Natural killer cell (primary cell): Measurements from ENCODE around the gene PHF20. TPM values are rescaled to one million over a fixed set of nuclear protein-coding genes. Genes with fewer than 3 reads are reported as not detected.

ENCODE experiments used
- ATAC-seq, 3 donors: fragments of 150-1000 bp in 2 of 3; fragments of 200-7000 bp in 1 of 3; cut with Tn5 transposase; 1 replicate in 1 of 3; 2 replicates in 2 of 3; pipeline ENCODE4 v1.10.0; 2021; ENCODE audit warnings: mild to moderate bottlenecking in 2 of 3, moderate library complexity in 2 of 3
- DNase-seq, 2 donors: peaks; one replicate each; pipeline versions ENCODE4 v3.0.0 to v3.0.0-alpha.2; 2013 to 2021; ENCODE audit warnings: mixed read lengths in 1 of 2
- H3K27ac ChIP-seq: one replicate; pipeline ENCODE4 v1.5.1; 2013; ENCODE audit warnings: mild to moderate bottlenecking, low read length
- H3K27me3 ChIP-seq: one replicate; pipeline ENCODE4 v1.6.1; 2013; ENCODE audit warnings: low read length; ENCODE audit not compliant: control insufficient read depth, insufficient read depth
- H3K36me3 ChIP-seq: one replicate; pipeline ENCODE4 v1.6.1; 2013; ENCODE audit warnings: low read length; ENCODE audit not compliant: control insufficient read depth, insufficient read depth
- H3K4me1 ChIP-seq: one replicate; pipeline ENCODE4 v1.6.1; 2013; ENCODE audit warnings: low read length; ENCODE audit not compliant: control insufficient read depth, insufficient read depth
- H3K4me3 ChIP-seq: one replicate; pipeline ENCODE4 v1.5.1; 2013; ENCODE audit warnings: low read length
- H3K9me3 ChIP-seq: one replicate; pipeline ENCODE4 v1.6.1; 2013; ENCODE audit warnings: low read length; ENCODE audit not compliant: control insufficient read depth, insufficient read depth
- H3K27ac Mint-ChIP-seq, 2 donors: one replicate each; pipeline ENCODE4 v1.8.0; 2022; ENCODE audit warnings: mild to moderate bottlenecking in 2 of 2, mixed read lengths in 2 of 2, moderate library complexity in 1 of 2
- H3K27me3 Mint-ChIP-seq, 2 donors: one replicate each; pipeline ENCODE4 v1.8.0; 2022; ENCODE audit warnings: low read depth in 2 of 2, mixed read lengths in 2 of 2
- H3K36me3 Mint-ChIP-seq: one replicate; pipeline ENCODE4 v1.8.0; 2022; ENCODE audit warnings: mixed read lengths
- H3K4me1 Mint-ChIP-seq, 2 donors: one replicate each; pipeline ENCODE4 v1.8.0; 2022; ENCODE audit warnings: mixed read lengths in 2 of 2
- H3K4me3 Mint-ChIP-seq: one replicate; pipeline ENCODE4 v1.8.0; 2022; ENCODE audit warnings: mild to moderate bottlenecking, moderate library complexity, mixed read lengths
- H3K9me3 Mint-ChIP-seq, 2 donors: one replicate each; pipeline ENCODE4 v1.8.0; 2022; ENCODE audit warnings: mixed read lengths in 2 of 2
- WGBS: methylation state at CpG from one replicate; pipeline ENCODE4 v1.1.7; 2013; ENCODE audit warnings: missing lambda C conversion rate; ENCODE audit not compliant: insufficient coverage; 5-methylcytosine and 5-hydroxymethylcytosine counted together
- intact Hi-C: fragments of 100-400 bp; cut with micrococcal nuclease; formaldehyde crosslinking; loops from one replicate; pipeline ENCODE4 v1.14.2; 2022
- total RNA-seq, 4 donors: library from RNA; stranded (reverse); fragments of 120-200 nt in 1 of 4; gene quantifications; one replicate each; pipeline versions ENCODE4 v1.2.3 to v1.2.4, GENCODE V29; 2013 to 2022
- TF ChIP-seq, protein P1 (sequence below): fragments of 200-600 bp; IDR thresholded peaks from one replicate; pipeline ENCODE4 v1.8.0; 2022; ENCODE audit warnings: antibody characterized with exemption

The PHF20 gene
- total RNA-seq, 3 donors from 2014 or later (not counting 1 experiment from before 2014, with no cell fraction given): 151 to 165 (median 161) TPM

DNA sequence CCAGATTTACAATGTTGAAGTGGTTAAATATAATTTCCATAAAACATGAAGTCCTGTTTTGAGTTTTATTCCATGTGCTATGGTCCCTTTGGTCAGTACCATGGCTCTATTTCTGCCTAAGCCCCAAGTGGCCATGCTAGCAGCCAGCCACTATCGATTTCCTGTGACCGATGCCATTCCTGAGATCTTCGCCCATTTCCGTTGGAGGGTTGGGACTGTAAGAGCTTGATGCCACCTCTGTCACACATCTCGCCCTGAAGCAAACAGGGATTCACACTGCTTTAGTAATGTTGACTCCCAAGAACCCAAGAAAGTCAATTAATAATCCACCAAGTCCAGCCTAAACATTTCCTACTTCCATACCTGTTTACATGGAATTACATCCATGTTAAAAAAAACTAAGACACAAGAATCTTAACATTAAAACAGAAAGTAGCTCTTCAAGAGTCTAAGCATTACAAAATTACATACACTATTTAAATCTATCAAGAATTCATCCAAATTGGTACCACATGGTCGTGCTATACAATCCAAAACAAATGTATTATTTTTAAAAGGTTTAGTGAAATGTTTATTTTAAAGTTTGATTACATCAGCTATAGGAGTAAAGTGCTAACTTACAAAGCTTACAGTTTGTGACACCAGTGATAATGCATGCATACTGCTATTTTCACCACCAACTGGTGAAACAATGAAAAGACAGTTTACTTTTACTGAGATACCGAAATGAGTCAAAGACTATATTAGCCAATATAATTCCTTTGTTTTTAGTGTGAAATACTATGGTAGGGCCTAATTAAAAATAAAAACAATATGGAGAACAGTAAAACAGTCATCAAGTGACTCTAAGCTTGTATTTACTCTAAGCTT is 32.3 kb upstream of the PHF20 start:
- Mint-ChIP-seq H3K9me3 (no peaks in the 10 kb centered on the region), H3K4me1 (peaks cover 68 to 70% of the 10 kb centered on the region in 2 donors), H3K4me3 (peak overlapping the region; percentile 99), H3K27me3 (no peaks in the 10 kb centered on the region), H3K36me3 (peaks cover 31% of the 10 kb centered on the region), H3K27ac (peak overlapping the region; percentile 98 to 99)
- TF ChIP-seq, protein P1, sequence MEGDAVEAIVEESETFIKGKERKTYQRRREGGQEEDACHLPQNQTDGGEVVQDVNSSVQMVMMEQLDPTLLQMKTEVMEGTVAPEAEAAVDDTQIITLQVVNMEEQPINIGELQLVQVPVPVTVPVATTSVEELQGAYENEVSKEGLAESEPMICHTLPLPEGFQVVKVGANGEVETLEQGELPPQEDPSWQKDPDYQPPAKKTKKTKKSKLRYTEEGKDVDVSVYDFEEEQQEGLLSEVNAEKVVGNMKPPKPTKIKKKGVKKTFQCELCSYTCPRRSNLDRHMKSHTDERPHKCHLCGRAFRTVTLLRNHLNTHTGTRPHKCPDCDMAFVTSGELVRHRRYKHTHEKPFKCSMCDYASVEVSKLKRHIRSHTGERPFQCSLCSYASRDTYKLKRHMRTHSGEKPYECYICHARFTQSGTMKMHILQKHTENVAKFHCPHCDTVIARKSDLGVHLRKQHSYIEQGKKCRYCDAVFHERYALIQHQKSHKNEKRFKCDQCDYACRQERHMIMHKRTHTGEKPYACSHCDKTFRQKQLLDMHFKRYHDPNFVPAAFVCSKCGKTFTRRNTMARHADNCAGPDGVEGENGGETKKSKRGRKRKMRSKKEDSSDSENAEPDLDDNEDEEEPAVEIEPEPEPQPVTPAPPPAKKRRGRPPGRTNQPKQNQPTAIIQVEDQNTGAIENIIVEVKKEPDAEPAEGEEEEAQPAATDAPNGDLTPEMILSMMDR: peak; percentile 42
- peak in 1 of 2 donors; percentile 65 for DNase-seq
- Histone ChIP-seq H3K4me1 (peaks cover 47% of the 10 kb centered on the region), H3K9me3 (no peaks in the 10 kb centered on the region), H3K36me3 (peaks cover 56% of the 10 kb centered on the region), H3K27me3 (no peaks in the 10 kb centered on the region), H3K4me3 (no peak overlapping the region), H3K27ac (peak overlapping the region; percentile 99)
- peak in 1 of 3 donors; percentile 12 for ATAC-seq
- intact Hi-C loops: loop anchor here (2.0 to 5.0 kb wide), 5 partner anchors 17 to 213 kb away; partner anchors contain the start of genes ERGIC3 and SCAND1
- WGBS: 56% methylated on average over 5 of the region's 7 CpGs

DNA sequence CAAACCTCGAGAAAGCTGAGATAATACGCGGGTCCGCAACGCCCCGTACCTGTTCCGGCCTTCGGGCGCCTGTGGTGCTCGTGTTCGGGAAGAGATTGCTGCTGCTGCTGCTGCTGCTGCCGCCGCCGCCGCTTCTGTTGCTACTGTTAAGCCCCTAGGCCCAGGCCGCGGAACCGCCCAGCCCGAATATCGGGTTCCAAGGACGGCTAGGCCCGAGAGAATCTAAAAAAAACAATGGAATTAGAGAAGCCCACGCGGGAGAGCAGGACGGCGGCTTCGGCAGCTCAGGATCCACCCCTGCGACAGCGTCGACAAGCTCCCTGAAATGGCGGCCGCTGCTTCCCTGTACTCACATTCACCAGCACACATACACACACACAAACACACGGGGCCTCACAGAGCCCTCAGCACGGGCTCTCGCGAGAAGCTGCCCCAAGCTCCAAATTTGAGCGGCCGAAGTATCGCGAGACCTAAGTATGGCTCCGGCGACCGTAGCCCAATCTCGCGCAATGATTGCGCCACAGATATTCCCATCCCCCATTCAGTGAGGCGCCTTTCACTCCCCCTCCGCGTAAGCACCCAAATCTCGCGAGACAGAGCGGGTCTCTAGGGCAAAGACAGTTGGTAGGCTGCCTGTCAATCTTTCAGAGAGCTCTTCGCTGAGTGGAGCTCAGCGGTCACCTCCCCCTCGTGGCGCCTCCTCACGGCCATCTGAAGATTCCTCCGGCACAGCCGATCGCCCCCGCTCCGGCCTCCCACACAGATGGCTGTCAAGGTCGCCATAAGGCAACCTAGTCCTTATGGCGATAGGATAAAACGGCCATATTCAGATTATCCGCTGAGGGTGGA is 29.7 kb upstream of the PHF20 start, which contains the start of gene RBM39:
TSS of gene RBM39 (minus strand) at position 369 of the 849 bp plus-strand sequence. CDS start 1,386 bp downstream, outside the sequence.
- peak within 1 kb of the TSS; percentile 98 to 99 for H3K27ac Mint-ChIP-seq
- Histone ChIP-seq H3K4me3 (peak within 1 kb of the TSS; percentile 98), H3K36me3 (peaks cover 32% of the 10 kb centered on the region), H3K27ac (peak within 1 kb of the TSS; percentile 99), H3K9me3 (no peaks in the 10 kb centered on the region), H3K27me3 (no peaks in the 10 kb centered on the region), H3K4me1 (peaks cover 41% of the 10 kb centered on the region)
- ATAC-seq: peak; percentile 75 to 94 (median 83)
- DNase-seq: peak; percentile 97 to 100
- peaks cover 57 to 59% of the 10 kb centered on the region in 2 donors for H3K4me1 Mint-ChIP-seq
- under 1% methylated on average over 66 of the region's 66 CpGs for WGBS
- H3K36me3 Mint-ChIP-seq: peaks cover 28% of the 10 kb centered on the region
- intact Hi-C loops: loop anchor here (1.0 to 5.0 kb wide), 7 partner anchors 26 to 210 kb away; partner anchors contain the start of genes CPNE1, ERGIC3, RBM12 and SCAND1
- H3K27me3 Mint-ChIP-seq: no peaks in the 10 kb centered on the region
- no peaks in the 10 kb centered on the region for H3K9me3 Mint-ChIP-seq
- peak within 1 kb of the TSS; percentile 99 for H3K4me3 Mint-ChIP-seq
- TF ChIP-seq, protein P1: peak; percentile 23

DNA sequence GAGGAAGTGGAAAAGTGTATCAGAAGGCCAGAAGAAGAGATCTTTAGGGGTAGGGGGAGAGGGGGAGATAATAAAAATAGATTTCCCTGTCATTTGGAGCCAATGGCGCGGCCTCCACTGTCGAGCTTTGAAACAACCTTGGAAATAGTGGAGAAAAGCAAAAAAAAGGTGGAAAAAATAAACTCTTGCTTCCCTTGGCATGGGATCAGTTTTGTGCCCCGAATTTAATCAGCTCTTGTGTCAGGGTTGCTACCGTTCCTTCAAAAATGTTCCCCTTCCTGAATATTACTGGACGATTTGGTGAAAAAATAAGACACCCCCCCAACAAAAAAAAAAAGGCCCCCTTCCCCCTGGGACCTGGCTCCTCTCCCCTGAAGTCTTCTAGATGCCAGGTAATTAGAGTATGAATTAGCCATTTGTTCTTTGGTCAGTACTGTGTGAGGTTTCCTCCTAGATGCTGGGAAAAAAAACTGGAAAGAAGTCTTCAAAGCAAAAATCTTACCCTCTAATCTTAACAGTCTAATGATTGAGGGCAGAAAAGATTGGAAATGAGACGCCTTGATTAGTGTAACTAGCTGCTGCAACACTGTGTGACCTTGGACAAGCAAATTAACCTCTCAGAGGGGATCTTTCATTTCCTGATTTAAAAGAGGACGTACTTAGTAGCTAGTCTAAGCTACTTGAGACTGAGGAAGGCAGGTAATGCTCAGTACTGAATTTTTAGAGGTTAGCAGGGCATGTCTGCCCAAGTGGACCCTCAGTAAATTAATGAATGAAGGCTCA is 28.9 kb upstream of the PHF20 start:
- H3K4me1 ChIP-seq: peaks cover 34% of the 10 kb centered on the region
- no peaks in the 10 kb centered on the region for H3K9me3 ChIP-seq
- H3K36me3 ChIP-seq: peaks cover 29% of the 10 kb centered on the region
- ATAC-seq (no peak), DNase-seq (peak in 1 of 2 donors; percentile 62)
- Mint-ChIP-seq H3K36me3 (peaks cover 28% of the 10 kb centered on the region), H3K27me3 (no peaks in the 10 kb centered on the region), H3K9me3 (no peaks in the 10 kb centered on the region), H3K4me1 (peaks cover 53 to 59% of the 10 kb centered on the region in 2 donors), H3K27ac (peak overlapping the region; percentile 98 to 99), H3K4me3 (peak overlapping the region; percentile 99)
- H3K4me3 ChIP-seq: peak overlapping the region; percentile 69
- WGBS: 2% methylated on average over 7 of the region's 8 CpGs
- TF ChIP-seq, protein P1: no peak
- H3K27ac ChIP-seq: peak overlapping the region; percentile 96
- intact Hi-C loops: loop anchor here (1.0 to 5.0 kb wide), 7 partner anchors 25 to 209 kb away; partner anchors contain the start of genes CPNE1, ERGIC3, RBM12 and SCAND1
- H3K27me3 ChIP-seq: no peaks in the 10 kb centered on the region
